Stimulated activated CD4-positive, alpha-beta T cell treated with anti-CD3 and anti-CD28 coated beads, Interleukin-1b, Interleukin-23, amount 100 ng/mL, for 48 hours (primary cell): ENCODE measurements around the gene DTX3.
"Not testable (repeated sequence)": the region's sequence is repeated elsewhere in the genome, so short reads cannot be mapped to it uniquely, and the experiment has no call there.

Source experiments
- DNase-seq: peaks from one replicate; pipeline ENCODE4 v3.0.0-alpha.2; 2020

DTX3 gene, protein sequence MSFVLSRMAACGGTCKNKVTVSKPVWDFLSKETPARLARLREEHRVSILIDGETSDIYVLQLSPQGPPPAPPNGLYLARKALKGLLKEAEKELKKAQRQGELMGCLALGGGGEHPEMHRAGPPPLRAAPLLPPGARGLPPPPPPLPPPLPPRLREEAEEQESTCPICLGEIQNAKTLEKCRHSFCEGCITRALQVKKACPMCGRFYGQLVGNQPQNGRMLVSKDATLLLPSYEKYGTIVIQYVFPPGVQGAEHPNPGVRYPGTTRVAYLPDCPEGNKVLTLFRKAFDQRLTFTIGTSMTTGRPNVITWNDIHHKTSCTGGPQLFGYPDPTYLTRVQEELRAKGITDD

DNA sequence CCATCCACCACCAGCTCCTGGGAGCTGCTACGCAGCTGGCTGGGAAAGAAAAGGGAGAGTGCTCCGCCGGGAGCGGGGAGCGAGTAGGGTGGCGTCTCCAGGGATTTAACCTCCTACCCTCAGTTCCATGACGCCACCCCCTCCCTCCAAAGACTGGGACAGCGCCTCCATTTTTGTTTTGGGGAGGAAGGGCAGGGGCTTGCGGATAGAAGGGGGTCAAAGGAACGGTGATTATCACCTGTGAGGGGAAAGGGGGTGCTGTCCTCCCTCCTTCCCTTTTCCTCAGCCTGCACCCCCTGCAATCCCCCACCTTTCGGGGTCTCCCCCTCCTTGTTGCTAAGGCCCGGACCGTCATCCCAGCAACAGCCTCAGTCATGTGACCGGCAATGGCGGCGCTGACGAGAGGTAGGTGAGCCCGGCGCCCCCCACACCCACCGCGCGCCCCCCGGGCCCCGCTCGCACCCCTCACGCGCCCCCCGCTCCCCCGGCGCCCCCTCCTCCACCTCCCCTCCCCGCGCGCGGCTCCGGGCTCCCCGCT is at the start of gene DTX3:
DTX3 (plus strand) TSS at position 371 of the 538 bp plus-strand sequence. CDS start 1,694 bp downstream, outside the sequence.
- DNase-seq, result no peak

DNA sequence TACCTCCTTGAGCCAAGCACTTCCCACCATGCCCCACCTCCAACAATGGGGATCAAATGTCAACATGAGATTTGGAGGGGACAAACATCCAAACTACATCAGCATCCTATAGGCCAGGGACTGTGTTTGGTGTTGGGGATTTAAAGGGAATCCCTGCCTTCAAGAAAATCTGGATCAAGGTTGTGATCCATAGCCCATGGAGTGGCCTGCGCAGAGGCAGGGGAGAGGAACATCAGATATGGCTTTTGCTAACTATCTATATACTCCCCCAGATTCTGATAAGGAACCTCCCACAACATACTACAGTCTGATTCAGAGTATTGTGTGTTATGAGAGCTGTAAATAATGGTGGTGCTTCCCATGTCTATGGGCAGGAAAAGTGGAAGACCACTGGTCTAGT is 49.7 kb upstream of the DTX3 start:
- DNase-seq, result no peak

DNA sequence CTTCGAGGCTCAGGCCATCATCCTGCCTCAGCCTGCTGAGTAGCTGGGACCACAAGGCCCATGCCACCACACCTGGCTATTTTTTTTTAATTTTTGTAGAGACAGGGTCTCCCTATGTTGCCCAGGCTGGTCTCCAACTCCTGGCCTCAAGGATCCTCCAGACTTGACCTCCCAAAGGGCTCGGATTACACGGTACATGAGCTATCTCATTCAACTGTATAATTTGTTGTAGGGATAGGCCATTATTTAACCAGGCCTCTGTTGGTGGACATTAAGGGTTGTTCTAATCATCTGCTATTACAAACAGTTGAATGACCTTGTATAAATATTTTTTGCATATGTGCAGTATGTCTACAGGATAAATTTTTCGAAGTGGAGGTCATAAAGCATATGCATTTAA is 45.8 kb upstream of the DTX3 start:
- DNase-seq, result no peak

DNA sequence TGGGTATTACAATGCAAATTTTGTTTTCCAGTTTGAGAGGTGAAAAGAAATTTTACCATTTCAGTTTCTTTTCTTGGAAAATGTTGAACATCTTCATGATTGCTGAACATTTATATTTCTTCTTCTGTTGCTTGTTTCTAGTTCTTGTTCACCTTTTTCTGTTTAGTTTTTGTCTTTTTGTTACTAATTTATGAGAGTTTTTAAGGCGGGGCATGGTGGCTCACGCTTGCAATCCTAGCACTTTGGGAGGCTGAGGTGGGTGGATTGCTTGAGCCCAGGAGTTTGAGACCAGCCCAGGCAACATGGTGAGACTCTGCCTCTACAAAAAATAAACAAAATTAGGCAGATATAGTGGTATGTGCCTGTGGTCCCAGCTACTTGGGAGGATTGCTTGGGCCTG is 44.1 kb upstream of the DTX3 start:
- DNase-seq, result no peak

DNA sequence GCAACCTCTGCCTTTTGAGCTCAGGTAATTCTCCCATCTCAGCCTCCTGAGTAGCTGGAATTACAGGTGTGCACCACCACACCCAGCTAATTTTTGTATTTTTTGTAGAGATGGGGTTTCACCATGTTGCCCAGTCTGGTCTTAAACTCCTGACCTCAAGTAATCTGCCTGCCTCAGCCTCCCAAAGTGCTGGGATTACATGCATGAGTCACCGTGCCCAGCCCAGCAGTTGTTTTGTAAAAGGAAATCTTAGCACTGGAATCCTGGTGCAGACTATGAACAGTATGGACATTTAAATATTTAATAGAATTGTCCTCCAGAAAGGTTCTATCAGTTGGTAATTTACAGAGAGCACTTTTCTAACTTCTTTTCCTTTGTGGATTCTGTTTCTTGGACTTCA is 43.5 kb upstream of the DTX3 start:
- not testable (repeated sequence) for DNase-seq

DNA sequence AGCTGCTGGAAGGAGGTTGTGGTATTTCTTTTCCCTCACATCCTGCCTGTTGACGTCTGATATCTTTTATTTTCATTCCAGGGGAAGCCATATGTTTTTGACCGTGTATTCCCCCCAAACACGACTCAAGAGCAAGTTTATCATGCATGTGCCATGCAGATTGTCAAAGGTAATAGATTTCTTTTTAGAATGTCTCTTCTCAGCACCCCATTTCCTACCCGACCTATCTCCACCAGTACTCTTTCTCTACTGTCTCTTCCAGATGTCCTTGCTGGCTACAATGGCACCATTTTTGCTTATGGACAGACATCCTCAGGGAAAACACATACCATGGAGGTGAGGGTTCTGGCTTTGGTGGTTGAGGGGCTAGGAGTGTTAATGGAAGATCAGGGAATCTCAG is 41.3 kb upstream of the DTX3 start:
- DNase-seq, result no peak

DNA sequence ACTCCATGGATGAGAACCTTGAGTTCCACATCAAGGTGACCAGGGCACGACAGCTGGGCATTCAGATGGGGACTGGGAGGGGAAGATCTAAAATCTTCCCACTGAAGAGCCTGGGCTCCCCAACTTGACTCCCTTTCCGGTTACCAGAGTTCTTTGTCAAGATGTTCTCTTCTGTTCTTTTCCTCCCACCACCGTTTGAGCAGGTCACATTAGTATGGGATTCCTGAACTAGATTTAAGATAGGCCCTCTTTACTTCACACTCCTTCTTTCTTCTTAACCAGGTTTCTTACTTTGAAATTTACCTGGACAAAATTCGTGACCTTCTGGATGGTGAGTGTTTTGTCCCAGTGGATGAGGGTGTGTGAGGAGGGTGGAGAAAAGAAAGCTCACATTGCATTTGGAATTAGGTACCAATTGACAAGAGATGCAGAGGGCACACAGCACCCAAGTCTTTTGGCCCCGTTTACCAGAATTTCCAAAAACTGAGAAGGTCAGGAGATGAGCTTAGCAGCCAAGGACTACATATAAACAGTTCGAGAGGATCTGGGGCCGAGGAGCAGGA is 40.4 kb upstream of the DTX3 start:
- DNase-seq, result no peak

DNA sequence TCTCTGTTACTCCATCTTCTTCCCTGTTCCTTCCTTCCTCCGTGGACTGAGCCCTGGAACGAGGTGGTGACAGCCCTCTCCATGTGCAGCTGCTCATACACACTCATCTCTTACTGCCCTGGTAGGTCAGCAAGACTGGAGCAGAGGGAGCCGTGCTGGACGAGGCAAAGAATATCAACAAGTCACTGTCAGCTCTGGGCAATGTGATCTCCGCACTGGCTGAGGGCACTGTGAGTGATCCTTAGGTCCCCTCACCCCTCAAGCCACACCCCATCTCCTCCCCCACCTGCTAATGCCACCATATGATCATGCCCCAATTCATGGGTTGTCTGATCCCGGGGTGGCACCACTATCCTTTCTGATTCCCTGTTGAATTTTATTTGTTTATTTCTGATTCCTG is 35.8 kb upstream of the DTX3 start:
- DNase-seq, result no peak

DNA sequence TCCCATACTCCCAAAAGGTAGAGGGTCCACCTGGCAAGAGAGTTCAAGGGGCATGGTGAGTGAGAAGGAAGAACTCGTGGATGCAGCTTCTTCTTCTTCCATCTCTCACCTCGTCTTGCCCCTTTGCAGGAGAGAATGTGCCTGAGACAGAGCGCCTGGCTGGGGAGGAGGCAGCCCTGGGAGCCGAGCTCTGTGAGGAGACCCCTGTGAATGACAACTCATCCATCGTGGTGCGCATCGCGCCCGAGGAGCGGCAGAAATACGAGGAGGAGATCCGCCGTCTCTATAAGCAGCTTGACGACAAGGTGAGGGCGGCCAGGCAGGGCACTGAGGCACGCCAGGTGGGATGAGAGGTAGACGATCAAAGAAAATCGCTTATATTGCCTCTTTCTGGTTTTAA is 34.8 kb upstream of the DTX3 start:
- DNase-seq, result no peak

DNA sequence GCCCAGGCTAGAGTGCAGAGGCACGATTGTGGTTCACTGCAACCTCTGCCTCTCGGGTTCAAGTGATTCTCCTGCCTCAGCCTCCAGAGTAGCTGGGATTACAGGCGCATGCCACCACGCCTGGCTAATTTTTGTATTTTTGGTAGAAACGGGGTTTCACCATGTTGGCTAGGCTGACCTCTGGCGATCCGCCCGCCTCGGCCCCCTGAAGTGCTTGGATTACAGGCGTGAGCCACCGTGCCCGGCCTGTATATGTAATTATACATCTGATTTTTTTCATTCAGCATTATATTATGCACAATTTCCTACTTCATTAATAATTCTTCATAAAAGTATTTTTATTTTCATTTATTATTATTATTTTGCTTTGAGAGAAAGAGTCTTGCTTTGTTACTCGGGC is 34.2 kb upstream of the DTX3 start:
- DNase-seq, result not testable (repeated sequence)

DNA sequence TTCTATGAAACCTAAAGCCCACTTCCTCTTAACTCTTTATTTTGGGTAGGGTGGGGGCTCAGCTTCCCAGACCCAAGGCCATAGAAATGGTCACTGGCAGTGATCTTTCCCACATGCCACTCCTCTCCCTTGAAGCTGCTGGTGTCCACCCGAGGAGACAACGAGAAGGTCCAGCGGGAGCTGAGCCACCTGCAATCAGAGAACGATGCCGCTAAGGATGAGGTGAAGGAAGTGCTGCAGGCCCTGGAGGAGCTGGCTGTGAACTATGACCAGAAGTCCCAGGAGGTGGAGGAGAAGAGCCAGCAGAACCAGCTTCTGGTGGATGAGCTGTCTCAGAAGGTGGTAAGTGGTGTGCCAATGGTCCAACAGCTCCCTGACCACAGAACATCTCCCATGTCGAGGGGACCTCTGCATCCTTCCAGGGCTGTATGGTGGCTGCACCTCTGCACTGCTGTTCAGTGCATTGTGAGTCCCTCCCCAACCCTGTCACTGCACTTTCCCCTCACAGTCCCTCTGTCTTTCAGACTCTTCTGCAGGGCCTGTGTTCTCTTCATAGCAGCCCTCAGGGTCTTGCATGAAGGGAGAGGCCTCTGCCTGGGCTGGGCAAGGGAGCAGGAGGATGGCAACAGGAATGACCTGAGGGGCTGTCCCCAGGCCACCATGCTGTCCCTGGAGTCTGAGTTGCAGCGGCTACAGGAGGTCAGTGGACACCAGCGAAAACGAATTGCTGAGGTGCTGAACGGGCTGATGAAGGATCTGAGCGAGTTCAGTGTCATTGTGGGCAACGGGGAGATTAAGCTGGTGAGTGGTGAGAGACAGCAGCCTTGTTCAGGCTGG is 32.5 kb upstream of the DTX3 start:
- no peak for DNase-seq

DNA sequence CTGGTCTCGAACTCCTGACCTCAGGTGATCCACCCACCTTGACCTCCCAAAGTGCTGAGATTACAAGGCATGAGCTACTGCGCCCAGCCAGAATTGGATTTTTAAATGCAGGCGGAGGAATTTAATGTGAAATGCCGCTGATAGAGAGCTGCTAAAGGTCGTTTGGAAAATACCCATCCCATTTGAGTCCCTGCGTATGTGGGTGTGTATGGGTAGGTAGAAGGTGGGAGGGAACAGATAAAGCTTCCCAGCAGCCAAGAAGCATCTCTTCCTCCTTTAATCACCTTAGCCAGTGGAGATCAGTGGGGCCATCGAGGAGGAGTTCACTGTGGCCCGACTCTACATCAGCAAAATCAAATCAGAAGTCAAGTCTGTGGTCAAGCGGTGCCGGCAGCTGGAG is 29.8 kb upstream of the DTX3 start:
- DNase-seq, result no peak

DNA sequence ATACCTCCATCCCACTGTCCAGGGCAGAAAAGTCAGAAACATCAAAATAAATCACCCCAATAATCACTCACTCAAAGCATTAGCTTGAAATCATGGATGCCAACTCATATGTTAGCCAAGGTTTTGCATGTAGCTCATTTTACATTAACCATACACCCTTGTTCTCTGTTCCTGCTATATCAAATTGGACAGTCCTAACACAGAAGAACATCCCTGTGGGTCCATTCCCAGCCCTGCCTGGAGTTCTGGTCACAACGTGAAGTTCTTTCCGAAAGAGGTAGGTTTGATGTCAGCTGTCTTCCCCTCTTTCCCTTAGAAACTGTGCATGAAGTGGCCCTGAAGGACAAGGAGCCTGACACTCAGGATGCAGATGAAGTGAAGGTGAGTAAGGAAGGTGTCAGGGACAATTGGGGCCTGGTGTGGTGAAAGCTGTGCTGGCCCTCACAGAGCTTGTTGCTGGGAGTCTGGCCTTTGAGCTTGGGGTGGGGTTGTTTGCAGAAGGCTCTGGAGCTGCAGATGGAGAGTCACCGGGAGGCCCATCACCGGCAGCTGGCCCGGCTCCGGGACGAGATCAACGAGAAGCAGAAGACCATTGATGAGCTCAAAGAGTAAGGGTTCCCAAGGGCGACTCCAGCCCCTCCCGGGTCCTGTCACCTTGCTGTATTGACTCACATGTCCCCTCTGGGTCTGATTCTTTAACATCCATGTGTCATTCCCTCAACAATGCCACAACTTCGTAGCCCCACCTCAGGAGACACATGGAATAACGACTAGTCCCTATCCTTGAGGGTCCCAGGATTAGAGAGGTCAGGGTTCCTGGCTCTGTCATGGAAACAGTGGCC is 28.6 kb upstream of the DTX3 start:
- no peak for DNase-seq

DNA sequence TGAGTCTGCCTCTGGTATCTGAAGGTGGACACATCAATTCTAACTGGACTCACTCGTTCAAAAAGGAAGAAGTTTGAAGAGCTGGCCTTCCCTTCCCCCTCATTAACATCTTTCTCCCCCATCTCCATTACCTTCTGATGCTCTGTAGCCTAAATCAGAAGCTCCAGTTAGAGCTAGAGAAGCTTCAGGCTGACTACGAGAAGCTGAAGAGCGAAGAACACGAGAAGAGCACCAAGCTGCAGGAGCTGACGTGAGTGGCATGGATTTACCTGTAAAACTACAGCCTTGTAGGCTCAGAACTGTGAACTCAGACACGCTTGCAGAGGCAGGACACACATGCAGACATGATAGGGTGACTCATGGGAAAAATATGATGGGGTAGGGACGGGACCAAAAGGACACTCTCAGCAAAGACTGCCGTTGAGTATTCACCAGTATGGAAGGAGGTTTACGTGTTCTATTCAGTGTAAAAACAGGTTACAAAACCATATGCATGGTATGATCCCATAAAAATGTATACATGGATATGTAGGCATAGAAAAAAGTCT is 27.9 kb upstream of the DTX3 start:
- DNase-seq, result no peak

DNA sequence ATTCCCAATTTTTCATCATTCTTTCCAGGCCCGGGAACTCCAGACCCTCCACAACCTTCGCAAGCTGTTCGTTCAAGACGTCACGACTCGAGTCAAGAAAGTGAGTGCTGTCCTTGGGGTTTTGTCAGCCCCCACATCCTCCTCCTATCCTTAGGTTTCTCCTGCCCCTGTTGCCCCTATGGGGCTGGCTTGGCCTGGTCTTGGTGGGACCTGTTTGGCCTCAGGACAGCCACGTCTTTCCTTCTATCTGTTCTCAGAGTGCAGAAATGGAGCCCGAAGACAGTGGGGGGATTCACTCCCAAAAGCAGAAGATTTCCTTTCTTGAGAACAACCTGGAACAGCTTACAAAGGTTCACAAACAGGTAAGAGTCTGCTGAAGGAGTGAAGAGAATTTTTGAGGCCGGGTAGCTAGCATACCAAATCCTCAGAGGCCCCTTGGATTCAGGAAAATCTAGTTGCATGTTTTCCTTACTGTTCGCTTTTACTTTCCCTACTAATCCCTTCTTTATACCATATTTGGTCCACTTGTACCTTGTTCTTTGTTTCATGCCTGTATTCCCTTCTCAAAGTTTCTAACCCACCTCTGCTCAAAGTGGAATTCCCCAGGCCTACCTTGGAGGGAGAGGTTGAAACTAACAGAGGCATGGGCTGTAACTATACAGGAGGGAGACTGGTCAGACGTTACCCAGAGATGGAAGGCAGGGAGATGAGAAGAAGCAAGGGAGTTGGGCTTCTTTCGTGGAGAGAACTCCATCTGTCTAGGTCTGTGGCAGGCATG is 26.5 kb upstream of the DTX3 start:
- no peak for DNase-seq

DNA sequence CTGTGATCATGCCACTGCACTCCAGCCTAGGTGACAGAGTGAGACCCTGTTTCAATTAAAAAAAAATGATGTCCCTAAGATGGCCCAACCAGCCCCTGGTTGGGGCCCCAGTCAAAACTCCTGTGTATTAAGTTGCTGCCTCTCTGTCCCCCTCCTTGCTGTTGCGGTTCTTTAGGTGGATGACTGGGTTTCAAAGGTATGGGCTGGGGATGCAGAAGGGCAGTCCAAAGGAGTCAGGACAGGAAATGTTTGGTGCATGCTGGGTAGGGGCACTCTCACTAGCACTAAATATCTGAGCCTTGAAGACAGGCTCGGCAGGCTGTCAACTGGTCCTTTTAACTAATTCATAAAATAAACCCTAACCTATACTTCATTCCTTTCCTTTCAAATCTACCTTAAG is 25.6 kb upstream of the DTX3 start:
- DNase-seq, result no peak

DNA sequence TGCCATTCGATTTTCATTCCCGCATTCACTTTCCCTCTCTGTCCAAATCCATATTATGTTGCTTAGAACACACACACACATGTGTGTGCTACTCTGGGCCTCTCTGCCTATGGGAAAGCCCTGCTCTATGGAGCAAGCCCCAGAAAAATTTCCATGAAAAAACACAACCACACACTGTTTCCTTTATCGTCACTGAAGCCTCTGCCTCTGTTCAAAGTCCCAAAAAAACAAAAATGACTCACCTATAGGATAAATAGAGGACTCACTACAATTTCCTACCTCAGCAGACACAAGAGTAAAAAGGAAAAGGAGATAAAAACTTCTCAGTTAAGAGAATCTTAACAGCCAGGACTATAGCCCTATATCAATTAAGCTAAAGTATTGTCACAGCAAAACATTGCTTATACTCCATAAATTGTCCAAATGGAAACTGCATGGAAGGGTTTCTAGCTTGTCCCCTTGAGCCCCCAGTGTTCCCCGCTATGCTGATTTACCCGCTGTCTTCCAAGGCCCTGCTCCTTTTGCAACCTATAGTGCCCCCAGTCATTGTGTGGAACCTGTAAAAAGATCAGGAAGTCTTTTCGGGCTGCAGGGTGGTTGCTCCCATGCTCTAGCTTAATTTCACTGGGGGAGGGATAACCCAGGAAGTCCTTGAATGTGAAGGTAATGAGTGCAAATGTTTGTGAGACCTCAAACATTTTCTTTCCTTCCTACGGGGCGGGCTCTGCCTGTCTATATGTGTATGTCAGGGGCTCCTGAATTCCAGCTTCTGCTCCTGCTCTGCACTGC is 24.8 kb upstream of the DTX3 start:
- no peak for DNase-seq

DNA sequence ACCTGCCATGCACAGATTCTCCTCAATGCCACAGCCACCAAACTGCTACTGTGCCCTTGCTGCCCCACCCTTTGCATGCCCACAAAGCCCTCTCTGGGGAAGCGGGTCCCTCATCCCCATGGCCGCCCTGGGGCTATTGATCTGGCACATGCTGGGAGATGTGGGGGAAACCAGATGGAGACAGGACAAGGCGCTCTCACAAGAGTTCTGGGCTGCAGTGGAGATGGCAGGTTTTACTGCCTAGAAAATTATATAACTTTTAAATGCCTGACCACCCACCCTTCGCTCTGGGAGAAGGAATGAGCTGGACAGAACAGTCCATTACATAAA is 24.2 kb upstream of the DTX3 start:
- no peak for DNase-seq

DNA sequence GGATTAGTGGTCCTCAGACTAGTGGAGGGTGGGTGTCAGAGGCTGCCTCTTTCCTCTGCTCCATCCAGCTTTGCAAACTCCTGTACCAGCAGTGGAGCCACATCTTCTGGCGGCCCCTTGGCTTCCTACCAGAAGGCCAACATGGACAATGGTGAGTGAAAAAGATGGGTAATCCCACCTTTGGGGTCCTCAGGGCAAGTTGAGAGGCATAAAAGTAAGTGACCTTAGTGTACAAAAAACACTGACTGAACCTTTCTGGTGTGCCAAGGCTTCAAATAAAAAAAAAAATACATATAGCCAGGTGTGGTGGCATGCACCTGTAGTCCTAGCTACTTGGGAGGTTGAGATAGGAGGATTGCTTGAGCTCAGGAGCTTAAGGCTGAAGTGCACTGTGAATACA is 22.8 kb upstream of the DTX3 start:
- DNase-seq, result no peak

DNA sequence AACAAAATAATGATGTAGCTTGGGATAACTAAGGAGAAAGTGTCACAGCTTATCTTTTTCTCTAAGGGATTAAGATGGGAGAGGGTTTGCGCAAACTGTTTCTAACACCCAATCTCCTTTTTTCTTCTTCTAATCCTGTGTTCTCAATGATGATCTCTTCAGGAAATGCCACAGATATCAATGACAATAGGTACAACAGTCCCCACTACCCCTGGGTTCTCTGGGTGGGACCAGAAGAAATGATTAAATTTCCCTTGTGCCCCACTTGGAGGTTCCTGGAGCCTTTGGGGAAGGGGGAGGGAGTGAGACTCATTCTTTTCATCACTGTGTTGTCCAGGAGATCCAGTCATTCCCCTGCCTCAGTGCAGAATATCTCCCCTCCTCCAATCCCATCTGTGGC is 22.2 kb upstream of the DTX3 start:
- no peak for DNase-seq
